Right cardiac atrium (tissue), 5 donors: Measurements from ENCODE around the gene MCCC2. TPM values are rescaled to one million over a fixed set of nuclear protein-coding genes. Genes with fewer than 3 reads are reported as not detected.
"Not testable (repeated sequence)": the region's sequence is repeated elsewhere in the genome, so short reads cannot be mapped to it uniquely, and the experiment has no call there.

Experiments
- ATAC-seq, 2 donors: fragments of 200-7000 bp; cut with Tn5 transposase; one replicate each; pipeline versions ENCODE4 v1.8.0 to v1.9.1; 2020; ENCODE audit warnings: moderate library complexity in 2 of 2, mild to moderate bottlenecking in 1 of 2
- DNase-seq, 3 donors: peaks; one replicate each; pipeline ENCODE4 v3.0.0-alpha.2; 2020
- H3K27ac ChIP-seq: one replicate; pipeline ENCODE4 v1.5.1; 2013; ENCODE audit warnings: mild to moderate bottlenecking, low read length, control low read depth, moderate library complexity
- H3K27me3 ChIP-seq: one replicate; pipeline ENCODE4 v1.6.1; 2013; ENCODE audit not compliant: control insufficient read depth, insufficient read depth
- H3K4me1 ChIP-seq: one replicate; pipeline ENCODE4 v1.6.1; 2013; ENCODE audit warnings: low read length; ENCODE audit not compliant: control insufficient read depth, insufficient read depth
- H3K4me3 ChIP-seq: one replicate; pipeline ENCODE4 v1.5.1; 2013; ENCODE audit warnings: low read length, control low read depth
- H3K9me3 ChIP-seq: one replicate; pipeline ENCODE4 v1.6.1; 2013; ENCODE audit warnings: low read length; ENCODE audit not compliant: control insufficient read depth
- WGBS: extraction: QIAGEN DNeasy Blood & Tissue Kit; methylation state at CpG from one replicate; pipeline ENCODE4 v1.1.7; 2013; 5-methylcytosine and 5-hydroxymethylcytosine counted together
- intact Hi-C, 4 donors: fragments of 100-400 bp; cut with DNase I; formaldehyde crosslinking; loops; one replicate each; pipeline versions ENCODE4 v1.11.0 to v1.14.0; 2022 to 2023
- long read RNA-seq, 4 donors: library from polyadenylated mRNA; unstranded; transcript quantifications; one replicate each; pipeline ENCODE4 v2.0.0, GENCODE V29; 2020 to 2021
- polyA plus RNA-seq: library from polyadenylated mRNA; stranded (reverse); fragments of 200-250 nt; gene quantifications from one replicate; pipeline ENCODE4 v1.2.3, GENCODE V29; 2013
- total RNA-seq, 4 donors: library from RNA; stranded (reverse); fragmentation: NEBNext Ultra II Directional; extraction: Animal tissue kit (Norgen Biotek cat#: 25700); gene quantifications; one replicate each; pipeline ENCODE4 v1.2.1, GENCODE V29; 2021
- donor health status: healthy with polysubstance abuse.
- donor health status: DM: no; HTN: yes; CAD: no.
- donor health status: DM: no; HTN: no; CAD: no.
- donor health status: DM: no; HTN: yes; CAD: no; lungs with severe emphysema.
- donor health status: DM: yes; HTN: yes; CAD: no.

MCCC2 gene
- total RNA-seq (10 to 100 TPM; 47.1 to 71.8 (median 53.3) TPM), polyA plus RNA-seq (52.0 TPM)
- long read RNA-seq, donor 1, transcript MCCC2-205 (11 exons, 1,214 nt) = minor isoform, 7 of 46 reads
- long read RNA-seq, donor 1, transcript MCCC2-201 (17 exons, 3,665 nt) = major isoform, 16 of 46 reads
- long read RNA-seq, donor 1, partial matches to known transcripts = 10 of 46 reads
- long read RNA-seq, donor 1, other reads (novel, unspliced or antisense) = 13 of 46 reads
- long read RNA-seq, donor 2, transcript MCCC2-201 (17 exons, 3,665 nt) = major isoform, 15 of 27 reads
- long read RNA-seq, donor 2, partial matches to known transcripts = 5 of 27 reads
- long read RNA-seq, donor 2, other reads (novel, unspliced or antisense) = 5 of 27 reads
- long read RNA-seq, donor 3, transcript MCCC2-205 (11 exons, 1,214 nt) = minor isoform, 9 of 121 reads
- long read RNA-seq, donor 3, transcript MCCC2-201 (17 exons, 3,665 nt) = major isoform, 64 of 121 reads
- long read RNA-seq, donor 3, partial matches to known transcripts = 11 of 121 reads
- long read RNA-seq, donor 3, other reads (novel, unspliced or antisense) = 37 of 121 reads
- long read RNA-seq, donor 4, transcript MCCC2-205 (11 exons, 1,214 nt) = minor isoform, 6 of 35 reads
- long read RNA-seq, donor 4, transcript MCCC2-201 (17 exons, 3,665 nt) = major isoform, 19 of 35 reads
- long read RNA-seq, donor 4, partial matches to known transcripts = 5 of 35 reads
- long read RNA-seq, donor 4, other reads (novel, unspliced or antisense) = 5 of 35 reads

DNA sequence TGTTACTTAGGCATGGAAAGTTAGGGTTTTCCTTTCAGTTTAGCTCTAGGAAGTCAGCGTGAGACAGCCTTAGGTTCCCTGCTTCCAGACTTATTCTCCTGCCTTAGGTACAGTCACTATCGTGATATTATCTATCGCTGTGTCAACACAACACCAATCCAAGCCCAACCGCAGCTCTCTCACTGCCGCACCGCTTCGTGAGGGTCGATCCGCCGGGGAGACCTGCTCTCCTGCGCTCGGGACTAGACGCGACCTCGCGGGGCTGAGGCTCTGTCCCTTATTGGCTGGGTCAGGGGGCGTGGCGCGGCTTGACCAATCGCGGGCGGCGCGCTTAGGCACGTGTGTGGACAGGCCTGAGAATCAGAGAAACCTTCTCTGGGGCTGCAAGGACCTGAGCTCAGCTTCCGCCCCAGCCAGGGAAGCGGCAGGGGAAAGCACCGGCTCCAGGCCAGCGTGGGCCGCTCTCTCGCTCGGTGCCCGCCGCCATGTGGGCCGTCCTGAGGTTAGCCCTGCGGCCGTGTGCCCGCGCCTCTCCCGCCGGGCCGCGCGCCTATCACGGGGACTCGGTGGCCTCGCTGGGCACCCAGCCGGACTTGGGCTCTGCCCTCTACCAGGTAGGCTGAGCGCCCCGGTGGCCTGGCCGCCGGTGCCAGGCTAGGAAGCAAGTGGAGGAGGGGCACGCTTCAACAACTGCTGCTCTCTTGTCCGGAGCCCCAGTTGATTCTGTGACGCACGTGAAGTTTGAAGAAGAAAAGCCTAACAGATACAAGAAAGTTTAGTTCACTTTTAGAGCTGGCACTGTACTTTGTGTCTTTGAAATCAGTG, at the start of gene MCCC2:
Gene MCCC2, plus strand, starts transcription at position 400 of the 825 bp plus-strand sequence. Its CDS starts 86 bp downstream, at position 486.
- Histone ChIP-seq H3K27me3 (no peaks in the 10 kb centered on the region), H3K4me1 (peaks cover 6% of the 10 kb centered on the region), H3K27ac (peak within 1 kb of the TSS; percentile 75), H3K9me3 (no peaks in the 10 kb centered on the region), H3K4me3 (peak within 1 kb of the TSS; percentile 76)
- DNase-seq (peak; percentile 98 to 99 (median 99)), ATAC-seq (peak; percentile 100)
- WGBS = under 1% methylated on average over 56 of the region's 56 CpGs
- intact Hi-C loops = no loop called here

DNA sequence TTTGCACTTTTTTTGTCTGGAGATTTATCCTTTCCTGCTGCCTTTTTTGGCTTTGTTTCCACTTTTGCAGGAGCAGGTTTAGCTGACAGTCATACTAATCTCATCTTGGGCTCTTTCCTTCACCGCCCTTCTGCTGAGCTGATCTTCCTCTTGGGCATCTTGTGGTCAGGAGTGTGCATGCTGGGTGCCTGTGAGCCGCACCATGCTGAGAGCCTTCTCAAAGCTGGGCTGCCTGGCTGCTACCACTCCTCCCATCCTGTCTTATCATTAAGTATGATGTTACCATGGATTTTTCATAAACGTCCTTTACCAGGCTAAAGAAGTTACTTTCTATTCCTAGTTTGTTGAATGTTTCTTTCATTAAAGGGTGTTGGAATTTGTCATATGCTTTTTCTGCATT, 49.5 kb upstream of the MCCC2 start:
- ATAC-seq = peak in 1 of 2 donors; percentile 41
- intact Hi-C loops = no loop called here
- 73% methylated on average over 3 of the region's 3 CpGs for WGBS
- Histone ChIP-seq H3K9me3 (no peaks in the 10 kb centered on the region), H3K4me3 (no peak overlapping the region), H3K27ac (no peak overlapping the region), H3K27me3 (no peaks in the 10 kb centered on the region), H3K4me1 (no peaks in the 10 kb centered on the region)
- DNase-seq = no peak

DNA sequence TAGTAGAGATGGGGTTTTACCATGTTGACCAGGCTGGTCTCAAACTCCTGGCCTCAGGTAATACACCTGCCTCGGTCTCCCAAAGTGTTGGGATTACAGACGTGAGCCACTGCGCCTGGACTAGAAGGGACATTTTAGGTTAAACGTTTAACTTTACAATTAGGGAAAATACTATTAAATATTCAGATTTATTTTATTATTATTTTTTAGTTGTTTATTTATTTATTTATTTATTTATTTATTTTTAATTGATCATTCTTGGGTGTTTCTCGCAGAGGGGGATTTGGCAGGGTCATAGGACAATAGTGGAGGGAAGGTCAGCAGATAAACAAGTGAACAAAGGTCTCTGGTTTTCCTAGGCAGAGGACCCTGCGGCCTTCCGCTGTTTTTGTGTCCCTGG, 36.3 kb upstream of the MCCC2 start:
- 96% methylated on average over 7 of the region's 7 CpGs for WGBS
- H3K27ac ChIP-seq, ATAC-seq, H3K9me3 ChIP-seq, H3K4me3 ChIP-seq, DNase-seq, H3K27me3 ChIP-seq, H3K4me1 ChIP-seq: not testable (repeated sequence)
- intact Hi-C loops = loop anchor here in 1 of 4 donors (10.0 kb wide), 1 partner anchor 46 kb away; no protein-coding TSS in a partner anchor

DNA sequence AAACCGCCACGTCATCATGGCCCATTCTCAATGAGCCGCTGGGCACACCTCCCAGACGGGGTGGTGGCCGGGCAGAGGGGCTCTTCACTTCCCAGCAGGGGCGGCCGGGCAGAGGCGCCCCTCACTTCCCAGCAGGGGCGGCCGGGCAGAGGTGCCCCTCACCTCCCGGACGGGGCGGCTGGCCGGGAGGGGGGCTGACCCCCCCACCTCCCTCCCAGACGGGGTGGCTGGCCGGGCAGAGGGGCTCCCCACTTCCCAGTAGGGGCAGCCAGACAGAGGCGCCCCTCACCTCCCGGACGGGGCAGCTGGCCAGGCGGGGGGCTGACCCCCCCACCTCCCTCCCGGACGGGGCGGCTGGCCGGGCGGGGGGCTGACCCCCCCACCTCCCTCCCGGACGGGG, 35.6 kb upstream of the MCCC2 start:
- 97% methylated on average over 19 of the region's 27 CpGs for WGBS
- H3K9me3 ChIP-seq, H3K27ac ChIP-seq, DNase-seq, H3K27me3 ChIP-seq, H3K4me1 ChIP-seq, H3K4me3 ChIP-seq, ATAC-seq: not testable (repeated sequence)
- intact Hi-C loops = loop anchor here in 1 of 4 donors (10.0 kb wide), 1 partner anchor 47 kb away; no protein-coding TSS in a partner anchor

DNA sequence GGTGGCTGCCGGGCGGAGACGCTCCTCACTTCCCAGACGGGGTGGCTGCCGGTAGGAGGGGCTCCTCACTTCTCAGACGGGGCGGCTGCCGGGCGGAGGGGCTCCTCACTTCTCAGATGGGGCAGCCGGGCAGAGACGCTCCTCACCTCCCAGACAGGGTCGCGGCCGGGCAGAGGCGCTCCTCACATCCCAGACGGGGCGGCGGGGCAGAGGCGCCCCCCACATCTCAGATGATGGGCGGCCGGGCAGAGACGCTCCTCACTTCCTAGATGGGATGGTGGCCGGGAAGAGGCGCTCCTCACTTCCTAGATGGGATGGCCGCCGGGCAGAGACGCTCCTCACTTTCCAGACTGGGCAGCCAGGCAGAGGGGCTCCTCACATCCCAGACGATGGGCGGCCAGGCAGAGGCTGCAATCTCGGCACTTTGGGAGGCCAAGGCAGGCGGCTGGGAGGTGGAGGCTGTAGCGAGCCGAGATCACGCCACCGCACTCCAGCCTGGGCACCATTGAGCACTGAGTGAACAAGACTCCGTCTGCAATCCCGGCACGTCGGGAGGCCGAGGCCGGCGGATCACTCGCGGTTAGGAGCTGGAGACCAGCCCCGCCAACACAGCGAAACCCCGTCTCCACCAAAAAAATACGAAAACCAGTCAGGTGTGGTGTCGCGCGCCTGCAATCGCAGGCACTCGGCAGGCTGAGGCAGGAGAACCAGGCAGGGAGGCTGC, 35.0 kb upstream of the MCCC2 start:
- intact Hi-C loops = loop anchor here in 1 of 4 donors (10.0 kb wide), 1 partner anchor 47 kb away; no protein-coding TSS in a partner anchor
- not testable (repeated sequence) for H3K27me3 ChIP-seq, ATAC-seq, DNase-seq, H3K9me3 ChIP-seq, H3K4me3 ChIP-seq, H3K4me1 ChIP-seq, H3K27ac ChIP-seq
- WGBS = 98% methylated on average over 52 of the region's 53 CpGs

DNA sequence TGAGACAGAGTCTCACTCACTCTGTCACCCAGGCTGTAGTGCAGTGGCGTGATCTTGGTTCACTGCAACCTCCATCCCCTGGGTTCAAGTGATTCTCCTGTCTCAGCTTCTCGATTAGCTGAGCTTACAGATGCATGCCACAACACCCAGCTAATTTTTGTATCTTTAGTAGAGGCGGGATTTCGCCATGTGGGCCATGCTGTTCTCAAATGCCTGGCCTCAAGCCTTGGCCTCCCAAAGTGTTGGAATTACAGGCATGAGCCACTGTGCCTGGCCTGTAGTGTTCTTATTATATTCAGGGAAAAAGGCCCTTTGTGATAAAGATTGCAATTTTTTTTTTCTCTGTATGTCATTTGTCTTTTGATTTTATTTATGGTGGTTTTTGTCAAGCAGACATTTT, 24.0 kb upstream of the MCCC2 start:
- ATAC-seq (no peak), DNase-seq (no peak)
- Histone ChIP-seq H3K9me3 (no peaks in the 10 kb centered on the region), H3K4me1 (no peaks in the 10 kb centered on the region), H3K27me3 (no peaks in the 10 kb centered on the region), H3K4me3 (no peak overlapping the region), H3K27ac (no peak overlapping the region)
- 95% methylated on average over 4 of the region's 4 CpGs for WGBS
- intact Hi-C loops = no loop called here

DNA sequence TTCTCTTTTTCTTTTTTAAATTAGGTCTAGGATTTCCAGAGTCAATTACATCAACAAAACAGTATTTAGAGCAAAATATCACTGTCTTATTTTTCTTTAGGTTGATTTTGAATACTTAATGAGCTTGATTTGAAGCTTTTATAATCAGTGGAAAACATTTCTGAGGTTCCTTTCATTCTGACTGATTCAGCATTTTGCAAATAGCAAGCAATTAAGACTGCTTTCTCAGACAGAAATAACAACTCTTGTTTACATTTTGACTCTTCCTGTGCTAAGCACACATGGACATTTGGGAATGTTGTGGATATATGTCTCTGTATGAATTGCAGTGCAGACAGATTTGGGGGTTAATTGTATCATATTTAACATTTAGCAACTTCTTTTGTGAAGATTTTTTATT, 22.2 kb upstream of the MCCC2 start:
- Histone ChIP-seq H3K27ac (no peak overlapping the region), H3K4me3 (no peak overlapping the region), H3K27me3 (no peaks in the 10 kb centered on the region), H3K9me3 (no peaks in the 10 kb centered on the region), H3K4me1 (no peaks in the 10 kb centered on the region)
- DNase-seq (no peak), ATAC-seq (no peak)
- intact Hi-C loops = no loop called here

DNA sequence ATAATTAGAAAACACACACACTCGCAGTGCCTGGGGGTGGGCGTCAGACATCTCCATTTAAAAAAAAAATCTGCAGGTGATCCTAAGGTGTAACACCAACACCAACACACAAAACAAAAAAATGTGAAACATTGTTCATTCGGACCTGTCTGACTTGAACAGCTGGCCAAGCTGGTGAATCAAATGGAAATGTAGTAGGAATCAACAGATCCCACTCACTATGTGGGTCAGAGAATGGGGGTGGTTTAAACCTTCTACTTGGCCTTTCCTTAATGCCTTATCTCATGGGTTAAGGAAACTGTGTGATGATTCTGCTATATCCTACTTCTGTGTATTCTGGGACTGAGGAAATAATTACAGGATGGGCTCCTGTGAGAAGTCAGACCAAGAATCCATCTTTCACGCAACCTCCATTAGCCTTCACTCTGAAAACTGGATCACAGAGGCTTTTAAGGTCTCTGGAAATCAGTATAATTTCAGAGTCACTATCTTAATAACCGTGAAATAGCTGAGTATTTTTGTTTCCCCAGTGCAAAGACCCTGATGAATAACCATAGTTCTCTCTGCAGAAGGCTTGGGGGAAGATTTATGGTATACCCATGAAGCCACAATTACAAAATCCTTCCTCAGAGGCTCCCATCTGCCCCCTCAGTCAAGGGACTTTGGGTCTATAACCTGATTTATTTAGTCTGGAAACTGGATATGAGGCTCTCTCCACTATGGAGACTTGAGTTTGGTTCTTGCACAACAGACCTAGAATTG, 17.2 kb upstream of the MCCC2 start:
- no peak overlapping the region for H3K4me3 ChIP-seq
- intact Hi-C loops = no loop called here
- ATAC-seq = no peak

DNA sequence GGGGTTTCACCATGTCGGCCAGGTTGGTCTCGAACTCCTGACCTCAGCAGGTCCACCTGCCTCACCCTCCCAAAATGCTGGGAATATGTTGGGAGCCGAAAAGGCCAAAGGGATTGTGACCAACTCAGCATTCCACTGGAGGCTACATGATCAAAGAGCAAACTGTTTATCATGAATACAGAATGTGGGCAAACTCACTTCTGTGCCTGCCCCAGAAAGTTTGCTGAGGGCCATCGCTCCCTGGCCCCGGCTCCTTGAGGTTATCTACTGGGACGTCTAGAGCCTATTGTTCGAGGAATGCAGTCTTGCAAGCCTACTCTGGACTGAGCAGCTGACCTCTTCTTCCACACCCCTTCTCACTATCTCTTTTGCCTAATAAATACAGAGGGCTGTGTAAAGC, 15.3 kb upstream of the MCCC2 start:
- not testable (repeated sequence) for H3K27ac ChIP-seq, ATAC-seq

More for the DNA sequence above, 17.2 kb upstream of the MCCC2 start:
- DNase-seq = no peak
- no peaks in the 10 kb centered on the region for H3K27me3 ChIP-seq
- H3K27ac ChIP-seq = no peak overlapping the region
- H3K4me1 ChIP-seq = peaks cover 4% of the 10 kb centered on the region
- WGBS = 89% methylated on average over 5 of the region's 5 CpGs
- no peaks in the 10 kb centered on the region for H3K9me3 ChIP-seq

GRCh38 chr5:71573591-71573990, 13.5 kb upstream of the MCCC2 start:
- no peak overlapping the region for H3K4me3 ChIP-seq
- 49% methylated on average over 7 of the region's 7 CpGs for WGBS
- DNase-seq = no peak
- H3K27ac ChIP-seq = no peak overlapping the region
- no peaks in the 10 kb centered on the region for H3K9me3 ChIP-seq
- intact Hi-C loops = no loop called here
- ATAC-seq = peak in 1 of 2 donors; percentile 47
- no peaks in the 10 kb centered on the region for H3K27me3 ChIP-seq
- H3K4me1 ChIP-seq = peaks cover 4% of the 10 kb centered on the region

More for the DNA sequence above, 15.3 kb upstream of the MCCC2 start:
- WGBS = 84% methylated on average over 7 of the region's 7 CpGs
- H3K4me3 ChIP-seq, DNase-seq, H3K9me3 ChIP-seq, H3K4me1 ChIP-seq, H3K27me3 ChIP-seq, intact Hi-C loops: not testable (repeated sequence)
